ENCODE data around the gene ADGRE1. TPM values are rescaled to one million over a fixed set of nuclear protein-coding genes. Genes with fewer than 3 reads are reported as not detected.

Gene ADGRE1
- total RNA-seq, 4 donors from 2014 or later: 0.17 to 0.33 TPM; not detected in 2

- Histone ChIP-seq H3K27ac (replicated peaks in 1 of 4) (no peak overlapping the region), H3K9me3 (peaks cover 0 to 39% (median 30%) of the 10 kb centered on the region in 4 donors), H3K4me3 (no peak overlapping the region), H3K4me1 (no peaks in the 10 kb centered on the region), H3K27me3 (no peaks in the 10 kb centered on the region), H3K36me3 (no peaks in the 10 kb centered on the region)
- intact Hi-C loops (cut with DNase I): no loop called here
- 54% methylated on average over 3 of the region's 3 CpGs for WGBS
- TF ChIP-seq, protein P1, sequence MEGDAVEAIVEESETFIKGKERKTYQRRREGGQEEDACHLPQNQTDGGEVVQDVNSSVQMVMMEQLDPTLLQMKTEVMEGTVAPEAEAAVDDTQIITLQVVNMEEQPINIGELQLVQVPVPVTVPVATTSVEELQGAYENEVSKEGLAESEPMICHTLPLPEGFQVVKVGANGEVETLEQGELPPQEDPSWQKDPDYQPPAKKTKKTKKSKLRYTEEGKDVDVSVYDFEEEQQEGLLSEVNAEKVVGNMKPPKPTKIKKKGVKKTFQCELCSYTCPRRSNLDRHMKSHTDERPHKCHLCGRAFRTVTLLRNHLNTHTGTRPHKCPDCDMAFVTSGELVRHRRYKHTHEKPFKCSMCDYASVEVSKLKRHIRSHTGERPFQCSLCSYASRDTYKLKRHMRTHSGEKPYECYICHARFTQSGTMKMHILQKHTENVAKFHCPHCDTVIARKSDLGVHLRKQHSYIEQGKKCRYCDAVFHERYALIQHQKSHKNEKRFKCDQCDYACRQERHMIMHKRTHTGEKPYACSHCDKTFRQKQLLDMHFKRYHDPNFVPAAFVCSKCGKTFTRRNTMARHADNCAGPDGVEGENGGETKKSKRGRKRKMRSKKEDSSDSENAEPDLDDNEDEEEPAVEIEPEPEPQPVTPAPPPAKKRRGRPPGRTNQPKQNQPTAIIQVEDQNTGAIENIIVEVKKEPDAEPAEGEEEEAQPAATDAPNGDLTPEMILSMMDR (IDR thresholded peaks at IDR 0.05): no peak
- TF ChIP-seq EP300 (IDR thresholded peaks at IDR 0.05): no peak
- no peak for TF ChIP-seq POLR2AphosphoS5 (IDR thresholded peaks at IDR 0.05)
- TF ChIP-seq POLR2A (IDR thresholded peaks at IDR 0.05; ENCODE audit: low read depth): no peak
- no peak for DNase-seq (ENCODE audit: extremely low spot score)
Measured at GRCh38 chr19:6911523-6911922, 24.1 kb downstream of the ADGRE1 start.

GRCh38 chr19:6914321-6914720, 26.9 kb downstream of the ADGRE1 start:
- 66% methylated on average over 2 of the region's 2 CpGs for WGBS
- H3K9me3 ChIP-seq: peaks cover 0 to 22% (median 17%) of the 10 kb centered on the region in 4 donors
- intact Hi-C loops (cut with DNase I): no loop called here
- H3K4me3 ChIP-seq: no peak overlapping the region
- no peak for TF ChIP-seq EP300 (IDR thresholded peaks at IDR 0.05)
- no peak for TF ChIP-seq POLR2A (IDR thresholded peaks at IDR 0.05; ENCODE audit: low read depth)
- TF ChIP-seq, protein P1 (IDR thresholded peaks at IDR 0.05): no peak
- no peak for TF ChIP-seq POLR2AphosphoS5 (IDR thresholded peaks at IDR 0.05)
- DNase-seq (ENCODE audit: extremely low spot score): no peak
- H3K27me3 ChIP-seq: no peaks in the 10 kb centered on the region
- H3K4me1 ChIP-seq: no peaks in the 10 kb centered on the region
- H3K36me3 ChIP-seq: no peaks in the 10 kb centered on the region
- H3K27ac ChIP-seq (replicated peaks in 1 of 4): no peak overlapping the region

DNA sequence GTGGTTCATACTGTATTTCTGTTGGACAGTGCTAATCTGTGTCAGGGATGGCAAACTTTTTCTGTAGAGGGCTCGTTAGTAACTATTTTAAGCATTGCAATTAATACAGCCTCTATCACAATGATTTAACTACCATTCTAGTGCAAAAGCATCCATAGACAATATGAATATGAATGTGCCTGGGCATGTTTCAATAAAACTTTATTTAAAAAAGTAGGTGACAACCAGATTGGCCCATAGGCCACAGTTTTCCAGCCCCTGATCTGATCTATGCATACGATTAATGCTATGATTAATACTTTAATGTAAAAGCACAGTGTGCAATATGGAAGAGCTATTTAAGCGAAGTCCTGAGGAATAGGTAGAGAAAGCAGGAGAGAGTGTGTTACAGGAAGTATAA, 29.6 kb downstream of the ADGRE1 start:
- no peak overlapping the region for H3K27ac ChIP-seq (replicated peaks in 1 of 4)

GRCh38 chr19:6925386-6925785, 38.0 kb downstream of the ADGRE1 start:
- Histone ChIP-seq H3K4me1 (no peaks in the 10 kb centered on the region), H3K9me3 (peaks cover 0 to 29% (median 20%) of the 10 kb centered on the region in 4 donors), H3K36me3 (no peaks in the 10 kb centered on the region), H3K4me3 (no peak overlapping the region), H3K27me3 (peaks cover 0 to 22% (median 0%) of the 10 kb centered on the region in 4 donors), H3K27ac (replicated peaks in 1 of 4) (no peak overlapping the region)
- WGBS: 85% methylated on average over 7 of the region's 7 CpGs
- intact Hi-C loops (cut with DNase I): no loop called here
- TF ChIP-seq POLR2AphosphoS5 (IDR thresholded peaks at IDR 0.05) (no peak), POLR2A (IDR thresholded peaks at IDR 0.05; ENCODE audit: low read depth) (no peak), EP300 (IDR thresholded peaks at IDR 0.05) (no peak)
- TF ChIP-seq, protein P1 (IDR thresholded peaks at IDR 0.05): no peak
- no peak for DNase-seq (ENCODE audit: extremely low spot score)

More for the DNA sequence above, 29.6 kb downstream of the ADGRE1 start:
- H3K4me1 ChIP-seq: no peaks in the 10 kb centered on the region
- intact Hi-C loops (cut with DNase I): no loop called here
- DNase-seq (ENCODE audit: extremely low spot score): no peak
- peaks cover 0 to 22% (median 17%) of the 10 kb centered on the region in 4 donors for H3K9me3 ChIP-seq
- no peaks in the 10 kb centered on the region for H3K27me3 ChIP-seq
- H3K36me3 ChIP-seq: no peaks in the 10 kb centered on the region
- no peak for TF ChIP-seq POLR2AphosphoS5 (IDR thresholded peaks at IDR 0.05)
- TF ChIP-seq, protein P1 (IDR thresholded peaks at IDR 0.05): no peak
- no peak for TF ChIP-seq POLR2A (IDR thresholded peaks at IDR 0.05; ENCODE audit: low read depth)
- TF ChIP-seq EP300 (IDR thresholded peaks at IDR 0.05): no peak
- H3K4me3 ChIP-seq: no peak overlapping the region
- 83% methylated on average over 3 of the region's 3 CpGs for WGBS

Measured in esophagus muscularis mucosa (tissue), 4 donors.